ENCODE measurements around the gene CSNK1G2. TPM values are rescaled to one million over a fixed set of nuclear protein-coding genes. Genes with fewer than 3 reads are reported as not detected.

CSNK1G2 gene
- total RNA-seq, 4 donors from 2014 or later, result 34.1 to 52.6 (median 48.5) TPM

DNA sequence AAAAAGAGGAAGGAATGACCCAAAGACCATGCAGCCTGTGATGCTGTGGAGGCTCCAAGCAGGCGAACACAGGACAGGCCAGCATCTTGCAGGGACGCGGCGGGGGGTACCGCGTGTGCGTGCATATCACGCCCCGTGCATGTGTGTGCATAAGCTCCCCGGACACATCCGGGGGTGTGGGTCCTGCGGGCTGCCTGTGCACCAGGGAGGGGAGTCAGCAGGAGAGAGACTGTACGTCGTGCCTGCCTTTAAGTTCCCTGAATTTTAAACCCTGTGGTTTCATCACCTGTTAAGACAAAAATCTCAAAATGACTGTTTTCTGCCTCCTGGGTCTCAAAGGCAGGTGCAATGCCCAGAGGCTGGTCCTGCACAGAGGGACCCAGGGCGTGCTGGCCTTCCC, 19.1 kb upstream of the CSNK1G2 start:
- H3K4me3 ChIP-seq, result no peak overlapping the region
- DNase-seq (ENCODE audit: extremely low spot score), result no peak
- H3K36me3 ChIP-seq, result peaks cover 52 to 89% (median 76%) of the 10 kb centered on the region in 4 donors
- H3K4me1 ChIP-seq, result no peaks in the 10 kb centered on the region
- H3K9me3 ChIP-seq, result no peaks in the 10 kb centered on the region
- WGBS, result 93% methylated on average over 15 of the region's 15 CpGs
- H3K27me3 ChIP-seq, result no peaks in the 10 kb centered on the region
- H3K27ac ChIP-seq (replicated peaks in 1 of 4), result no peak overlapping the region
- intact Hi-C loops (cut with DNase I), result no loop called here
- TF ChIP-seq EP300 (IDR thresholded peaks at IDR 0.05) (no peak), CTCF (IDR thresholded peaks at IDR 0.05) (no peak), POLR2AphosphoS5 (IDR thresholded peaks at IDR 0.05) (no peak), POLR2A (IDR thresholded peaks at IDR 0.05; ENCODE audit: low read depth) (no peak)

DNA sequence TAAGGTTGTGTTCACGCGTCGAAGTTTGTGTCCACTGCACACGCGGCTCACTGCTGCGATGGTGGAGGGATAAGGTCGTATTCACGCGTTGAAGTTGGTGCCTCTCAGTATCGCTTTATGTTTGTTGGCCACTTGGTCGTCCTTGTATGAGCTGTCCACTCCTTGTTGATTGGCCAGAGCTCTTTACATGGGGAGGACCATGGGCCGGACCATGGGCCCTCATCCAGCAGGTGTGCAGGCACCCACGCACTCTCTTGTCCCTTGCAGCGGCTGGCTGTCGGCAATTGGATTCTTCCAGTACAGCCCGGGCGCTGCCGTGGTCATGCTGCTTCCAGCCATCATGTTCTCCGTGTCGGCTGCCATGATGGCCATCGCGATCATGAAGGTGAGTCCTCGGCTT, 18.2 kb upstream of the CSNK1G2 start:
- WGBS, result 92% methylated on average over 23 of the region's 23 CpGs
- Histone ChIP-seq H3K9me3 (no peaks in the 10 kb centered on the region), H3K27ac (replicated peaks in 1 of 4) (no peak overlapping the region), H3K36me3 (peaks cover 50 to 79% (median 71%) of the 10 kb centered on the region in 4 donors), H3K4me1 (no peaks in the 10 kb centered on the region), H3K27me3 (no peaks in the 10 kb centered on the region), H3K4me3 (no peak overlapping the region)
- DNase-seq (ENCODE audit: extremely low spot score), result no peak
- TF ChIP-seq EP300 (IDR thresholded peaks at IDR 0.05), result no peak
- no peak for TF ChIP-seq POLR2AphosphoS5 (IDR thresholded peaks at IDR 0.05)
- no peak for TF ChIP-seq POLR2A (IDR thresholded peaks at IDR 0.05; ENCODE audit: low read depth)
- TF ChIP-seq CTCF (IDR thresholded peaks at IDR 0.05), result no peak
- intact Hi-C loops (cut with DNase I), result no loop called here

DNA sequence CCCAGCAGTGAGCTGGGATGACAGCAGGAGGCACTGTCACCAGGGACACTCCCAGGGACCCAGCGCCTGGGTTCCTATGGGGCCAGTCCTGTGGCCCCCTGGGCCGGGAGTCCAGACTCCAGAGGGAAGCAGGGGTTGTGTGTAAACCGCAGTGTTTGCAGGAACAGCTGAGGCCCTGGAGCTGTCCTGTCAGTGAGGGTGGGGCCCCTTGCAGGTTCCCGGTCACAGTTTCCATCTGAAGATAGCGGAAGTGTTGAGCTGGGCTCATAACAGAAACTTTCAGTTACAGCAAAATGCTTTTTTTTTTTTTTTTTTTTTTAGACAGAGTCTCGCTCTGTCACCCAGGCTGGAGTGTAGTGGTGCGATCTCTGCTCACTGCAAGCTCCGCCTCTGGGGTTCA, 17.7 kb upstream of the CSNK1G2 start:
- Histone ChIP-seq H3K4me3 (no peak overlapping the region), H3K27ac (replicated peaks in 1 of 4) (no peak overlapping the region), H3K36me3 (peaks cover 44 to 74% (median 66%) of the 10 kb centered on the region in 4 donors), H3K9me3 (no peaks in the 10 kb centered on the region), H3K27me3 (no peaks in the 10 kb centered on the region), H3K4me1 (no peaks in the 10 kb centered on the region)
- TF ChIP-seq POLR2AphosphoS5 (IDR thresholded peaks at IDR 0.05) (no peak), POLR2A (IDR thresholded peaks at IDR 0.05; ENCODE audit: low read depth) (no peak), CTCF (IDR thresholded peaks at IDR 0.05) (no peak), EP300 (IDR thresholded peaks at IDR 0.05) (no peak)
- intact Hi-C loops (cut with DNase I), result no loop called here
- WGBS, result 77% methylated on average over 7 of the region's 8 CpGs
- no peak for DNase-seq (ENCODE audit: extremely low spot score)

GRCh38 chr19:1924320-1924961, 16.5 kb upstream of the CSNK1G2 start:
- WGBS, result 87% methylated on average over 15 of the region's 35 CpGs
- no peak for TF ChIP-seq POLR2A (IDR thresholded peaks at IDR 0.05; ENCODE audit: low read depth)
- no peak for TF ChIP-seq CTCF (IDR thresholded peaks at IDR 0.05)
- no peak for TF ChIP-seq EP300 (IDR thresholded peaks at IDR 0.05)
- TF ChIP-seq POLR2AphosphoS5 (IDR thresholded peaks at IDR 0.05), result no peak
- Histone ChIP-seq H3K27me3 (no peaks in the 10 kb centered on the region), H3K4me3 (no peak overlapping the region), H3K36me3 (peaks cover 33 to 63% (median 55%) of the 10 kb centered on the region in 4 donors), H3K4me1 (peaks cover 3 to 7% (median 6%) of the 10 kb centered on the region in 4 donors), H3K9me3 (no peaks in the 10 kb centered on the region), H3K27ac (replicated peaks in 1 of 4) (no peak overlapping the region)
- intact Hi-C loops (cut with DNase I), result no loop called here
- no peak for DNase-seq (ENCODE audit: extremely low spot score)

GRCh38 chr19:1925544-1925943, 15.4 kb upstream of the CSNK1G2 start:
- Histone ChIP-seq H3K27ac (replicated peaks in 1 of 4) (no peak overlapping the region), H3K9me3 (no peaks in the 10 kb centered on the region), H3K4me1 (peaks cover 10 to 18% (median 15%) of the 10 kb centered on the region in 4 donors), H3K4me3 (no peak overlapping the region), H3K36me3 (peaks cover 23 to 52% (median 44%) of the 10 kb centered on the region in 4 donors), H3K27me3 (no peaks in the 10 kb centered on the region)
- no peak for TF ChIP-seq CTCF (IDR thresholded peaks at IDR 0.05)
- no peak for TF ChIP-seq POLR2AphosphoS5 (IDR thresholded peaks at IDR 0.05)
- TF ChIP-seq EP300 (IDR thresholded peaks at IDR 0.05), result no peak
- TF ChIP-seq POLR2A (IDR thresholded peaks at IDR 0.05; ENCODE audit: low read depth), result no peak
- WGBS, result 86% methylated on average over 4 of the region's 16 CpGs
- intact Hi-C loops (cut with DNase I), result loop anchor here (5.0 kb wide), 1 partner anchor 147 kb away; no protein-coding TSS in a partner anchor
- DNase-seq (ENCODE audit: extremely low spot score), result no peak

All from esophagus muscularis mucosa (tissue), 4 donors.